ENCODE results near the gene NHERF2. TPM values are rescaled to one million over a fixed set of nuclear protein-coding genes. Genes with fewer than 3 reads are reported as not detected.

The NHERF2 gene
- total and polyA plus RNA-seq, 9 of the 15 experiments (the other 6 are each of a cell fraction or from before 2014, with no cell fraction given) = 0.15 to 42.0 (median 12.5) TPM

GRCh38 chr16:1983544-1984346, 43.0 kb upstream of the NHERF2 start, which contains the start of gene GFER (continued):
- TF ChIP-seq MAFG (tag; conservative IDR thresholded peaks at IDR 0.05) (no peak), CGGBP1 (CRISPR knock-in tag; IDR thresholded peaks at IDR 0.05) (0 out of 2 replicates have a peak, but pooled peaks have one; percentile 28), ZFX (CRISPR knock-in tag; IDR thresholded peaks at IDR 0.05) (peak; percentile 84), RBM25 (IDR thresholded peaks at IDR 0.05; ENCODE audit: low read depth, low read length, severe bottlenecking) (peak; percentile 100), CCNT2 (IDR thresholded peaks at IDR 0.05; ENCODE audit: borderline replicate concordance, extremely low read depth, insufficient read length, low read depth, low read length) (peak; percentile 92), ZBTB8A (IDR thresholded peaks at IDR 0.05; ENCODE audit: partially characterized antibody) (no peak), SREBF1 (IDR thresholded peaks at IDR 0.05; ENCODE audit: borderline replicate concordance, low read depth, low read length) (no peak), JUND (IDR thresholded peaks at IDR 0.05; ENCODE audit: borderline replicate concordance, low read depth, low read length) (no peak), JUND (tag; IDR thresholded peaks at IDR 0.05; ENCODE audit: borderline replicate concordance, low read depth, low read length) (peak; percentile 56; the same call in 1 of the 3 replicates), POLR2AphosphoS2 (IDR thresholded peaks at IDR 0.05; ENCODE audit: low read length) (no peak), MLX (CRISPR knock-in tag; conservative IDR thresholded peaks at IDR 0.05) (0 out of 4 replicates have a peak, but pooled peaks of 1 of the 2 experiments have one; percentile 40), ZNF384 (IDR thresholded peaks at IDR 0.05; ENCODE audit: low read depth, low read length) (no peak), SIX5 (IDR thresholded peaks at IDR 0.05; ENCODE audit: borderline replicate concordance in 1 of 2, insufficient read depth in 1 of 2, low read depth in 1 of 2, low read length in 2 of 2) (no peak), MTF1 (CRISPR knock-in tag; IDR thresholded peaks at IDR 0.05; ENCODE audit: borderline replicate concordance) (no peak), HMGXB4 (CRISPR knock-in tag; IDR thresholded peaks at IDR 0.05) (peak; percentile 76; the same call in 1 of the 2 replicates), POLR2B (IDR thresholded peaks at IDR 0.05; ENCODE audit: low read depth, partially characterized antibody) (no peak), ESRRA (IDR thresholded peaks at IDR 0.05; ENCODE audit: borderline replicate concordance, low read depth) (peak; percentile 72; the same call in 1 of the 2 replicates), GABPB2 (CRISPR knock-in tag; conservative IDR thresholded peaks at IDR 0.05) (no peak), PHF8 (IDR thresholded peaks at IDR 0.05; ENCODE audit: borderline replicate concordance, low read length) (peak; percentile 87; the same call in 1 of the 2 replicates)
- TF ChIP-seq, protein P1, sequence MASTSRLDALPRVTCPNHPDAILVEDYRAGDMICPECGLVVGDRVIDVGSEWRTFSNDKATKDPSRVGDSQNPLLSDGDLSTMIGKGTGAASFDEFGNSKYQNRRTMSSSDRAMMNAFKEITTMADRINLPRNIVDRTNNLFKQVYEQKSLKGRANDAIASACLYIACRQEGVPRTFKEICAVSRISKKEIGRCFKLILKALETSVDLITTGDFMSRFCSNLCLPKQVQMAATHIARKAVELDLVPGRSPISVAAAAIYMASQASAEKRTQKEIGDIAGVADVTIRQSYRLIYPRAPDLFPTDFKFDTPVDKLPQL (IDR thresholded peaks at IDR 0.05; ENCODE audit: extremely low read depth, insufficient read length) = no peak
- TF ChIP-seq, protein P2, sequence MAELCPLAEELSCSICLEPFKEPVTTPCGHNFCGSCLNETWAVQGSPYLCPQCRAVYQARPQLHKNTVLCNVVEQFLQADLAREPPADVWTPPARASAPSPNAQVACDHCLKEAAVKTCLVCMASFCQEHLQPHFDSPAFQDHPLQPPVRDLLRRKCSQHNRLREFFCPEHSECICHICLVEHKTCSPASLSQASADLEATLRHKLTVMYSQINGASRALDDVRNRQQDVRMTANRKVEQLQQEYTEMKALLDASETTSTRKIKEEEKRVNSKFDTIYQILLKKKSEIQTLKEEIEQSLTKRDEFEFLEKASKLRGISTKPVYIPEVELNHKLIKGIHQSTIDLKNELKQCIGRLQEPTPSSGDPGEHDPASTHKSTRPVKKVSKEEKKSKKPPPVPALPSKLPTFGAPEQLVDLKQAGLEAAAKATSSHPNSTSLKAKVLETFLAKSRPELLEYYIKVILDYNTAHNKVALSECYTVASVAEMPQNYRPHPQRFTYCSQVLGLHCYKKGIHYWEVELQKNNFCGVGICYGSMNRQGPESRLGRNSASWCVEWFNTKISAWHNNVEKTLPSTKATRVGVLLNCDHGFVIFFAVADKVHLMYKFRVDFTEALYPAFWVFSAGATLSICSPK (IDR thresholded peaks at IDR 0.05; ENCODE audit: borderline replicate concordance) = no peak

All from K562 (cell line).